ENCODE measurements around the gene ZDHHC7.

DNA sequence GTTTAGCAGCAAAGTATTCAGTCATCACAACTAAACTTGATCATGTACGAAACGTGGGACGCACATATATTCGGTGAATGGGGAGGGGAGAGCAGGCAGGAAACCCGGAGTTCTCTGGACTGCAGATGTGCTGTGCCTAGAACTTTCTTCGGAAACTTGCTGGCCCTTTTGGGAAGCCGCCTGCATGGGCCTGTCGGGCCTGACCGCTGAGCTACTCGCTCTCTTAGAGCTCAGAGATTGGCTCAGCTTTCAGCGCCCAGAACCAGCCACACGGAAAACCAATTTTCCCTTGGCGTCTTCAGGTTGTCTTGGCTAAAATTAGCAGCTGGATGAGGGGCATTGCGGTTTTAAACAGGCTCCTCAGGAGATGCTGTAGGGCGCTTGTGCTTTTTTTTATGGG, 38.1 kb downstream of the ZDHHC7 start:
- no peak for TF ChIP-seq SIN3A (IDR thresholded peaks at IDR 0.05; ENCODE audit: low read depth)
- TF ChIP-seq POLR2AphosphoS5 (IDR thresholded peaks at IDR 0.05; ENCODE audit: low read depth, low read length) = 0 out of 2 replicates have a peak, but pooled peaks have one; percentile 14
- no peak for TF ChIP-seq CTCF (IDR thresholded peaks at IDR 0.05 in 2 of 3, conservative IDR thresholded peaks at IDR 0.05 in 1 of 3; ENCODE audit: borderline replicate concordance in 1 of 3, insufficient read depth in 1 of 3, low read depth in 2 of 3, low read length in 2 of 3)
- TF ChIP-seq EZH2 (IDR thresholded peaks at IDR 0.05) = no peak
- no peak for TF ChIP-seq ATF3 (IDR thresholded peaks at IDR 0.05)
- TF ChIP-seq YY1 (IDR thresholded peaks at IDR 0.05; ENCODE audit: extremely low read depth, insufficient replicate concordance, low read depth, low read length) = no peak
- TF ChIP-seq RAD21 (IDR thresholded peaks at IDR 0.05; ENCODE audit: low read depth) = no peak
- no peak for TF ChIP-seq POLR2A (IDR thresholded peaks at IDR 0.05; ENCODE audit: borderline replicate concordance, extremely low read depth, insufficient read depth, insufficient read length)
- no peak for TF ChIP-seq MAX (IDR thresholded peaks at IDR 0.05)
- TF ChIP-seq EGR1 (IDR thresholded peaks at IDR 0.05; ENCODE audit: low read depth) = no peak
- TF ChIP-seq SRF (IDR thresholded peaks at IDR 0.05; ENCODE audit: low read depth) = no peak
- no peak for TF ChIP-seq TCF7L2 (IDR thresholded peaks at IDR 0.05; ENCODE audit: borderline replicate concordance, extremely low read depth, insufficient read depth, insufficient read length)
- TF ChIP-seq REST (IDR thresholded peaks at IDR 0.05; ENCODE audit: low read depth) = no peak
- no peak for TF ChIP-seq ZNF274 (IDR thresholded peaks at IDR 0.05; ENCODE audit: low read depth, low read length)
